Calu3 (cell line): ENCODE data around the gene NPY. TPM values are rescaled to one million over a fixed set of nuclear protein-coding genes. Genes with fewer than 3 reads are reported as not detected.

ENCODE experiments used
- Bru-seq: library from RNA; stranded (reverse); fragments of 400-500 nt; gene quantifications from one replicate; lab custom pipeline; 2021; lab: Mats Ljungman, UMichigan
- BruChase-seq, 2 experiments: library from RNA; stranded (reverse); fragments of 400-500 nt; gene quantifications; one replicate each; lab custom pipeline; 2021; lab: Mats Ljungman, UMichigan
- BruUV-seq: library from RNA; stranded (reverse); fragments of 400-500 nt; replicated peaks from 2 replicates; lab custom pipeline; 2021; lab: Mats Ljungman, UMichigan
- CTCF ChIA-PET: fragments of 300-600 bp; sonication (Branson Sonifier 250); formaldehyde crosslinking; loops from one replicate; lab custom pipeline; 2022; ENCODE audit warnings: antibody characterized with exemption; lab: Charles Lee
- DNase-seq: peaks from one replicate; pipeline ENCODE4 v3.0.0; 2022
- H3K27ac Mint-ChIP-seq: one replicate; pipeline ENCODE4 v1.8.0; 2022; ENCODE audit warnings: mixed read lengths; ENCODE audit not compliant: unreplicated experiment
- H3K27me3 Mint-ChIP-seq: one replicate; pipeline ENCODE4 v1.8.0; 2022; ENCODE audit warnings: mixed read lengths; ENCODE audit not compliant: unreplicated experiment
- H3K36me3 Mint-ChIP-seq: one replicate; pipeline ENCODE4 v1.8.0; 2022; ENCODE audit warnings: mild to moderate bottlenecking, moderate library complexity, mixed read lengths; ENCODE audit not compliant: insufficient read depth, unreplicated experiment
- H3K4me1 Mint-ChIP-seq: one replicate; pipeline ENCODE4 v1.8.0; 2022; ENCODE audit warnings: mild to moderate bottlenecking, low read depth, mixed read lengths; ENCODE audit not compliant: unreplicated experiment
- H3K4me3 Mint-ChIP-seq: one replicate; pipeline ENCODE4 v1.8.0; 2022; ENCODE audit warnings: mild to moderate bottlenecking, low read depth, moderate library complexity, mixed read lengths; ENCODE audit not compliant: unreplicated experiment
- H3K9me3 Mint-ChIP-seq: one replicate; pipeline ENCODE4 v1.8.0; 2022; ENCODE audit warnings: low read depth, mixed read lengths; ENCODE audit not compliant: unreplicated experiment
- CTCF ChIP-seq: fragments of 200-600 bp; IDR thresholded peaks from one replicate; pipeline ENCODE4 v1.8.0; 2022; ENCODE audit warnings: antibody characterized with exemption; ENCODE audit not compliant: unreplicated experiment
- intact Hi-C: fragments of 100-400 bp; cut with micrococcal nuclease; formaldehyde crosslinking; loops from one replicate; pipeline ENCODE4 v1.10.0; 2022; ENCODE audit not compliant: unreplicated experiment
- long read RNA-seq: library from polyadenylated mRNA; stranded (forward); transcript quantifications from one replicate; pipeline ENCODE4 v2.0.0, GENCODE V29; 2022
- total RNA-seq: library from RNA; stranded (reverse); gene quantifications from 2 replicates; pipeline ENCODE4 v1.2.3, GENCODE V29; 2022

Gene NPY
- total RNA-seq = not detected in 2 replicates
- not detected for Bru-seq, nascent RNA
- BruChase-seq, experiment 1, labeled RNA remaining after a 6-hour chase = not detected
- BruChase-seq, experiment 2, labeled RNA remaining after a 2-hour chase = percentile 9 among the genes with signal in this experiment
- long read RNA-seq = 0 reads

GRCh38 chr7:24283897-24284698, at the start of gene NPY:
NPY (plus strand) TSS chr7:24284190; CDS start chr7:24285241, 1,051 bp downstream.
- H3K9me3 Mint-ChIP-seq = no peaks in the 10 kb centered on the region
- CTCF ChIA-PET = interaction anchor here (0.7 kb wide), 1 partner anchor 19 kb away, joined by 3 read pairs; no protein-coding TSS in a partner anchor
- H3K4me3 Mint-ChIP-seq = peak within 1 kb of the TSS; percentile 57
- no peaks in the 10 kb centered on the region for H3K4me1 Mint-ChIP-seq
- H3K27me3 Mint-ChIP-seq = peaks cover 4% of the 10 kb centered on the region
- H3K27ac Mint-ChIP-seq = no peak within 1 kb of the TSS
- TF ChIP-seq CTCF = no peak
- no peak for DNase-seq
- H3K36me3 Mint-ChIP-seq = no peaks in the 10 kb centered on the region
- intact Hi-C loops = no loop called here
- no TSS peak for BruUV-seq

GRCh38 chr7:24239260-24239659, 44.7 kb upstream of the NPY start:
- no peak for TF ChIP-seq CTCF
- Mint-ChIP-seq H3K27me3 (no peaks in the 10 kb centered on the region), H3K4me1 (no peaks in the 10 kb centered on the region), H3K4me3 (no peak overlapping the region), H3K27ac (no peak overlapping the region), H3K9me3 (no peaks in the 10 kb centered on the region), H3K36me3 (no peaks in the 10 kb centered on the region)
- no peak for DNase-seq
- intact Hi-C loops = no loop called here
- CTCF ChIA-PET = no interaction called here
- no TSS peak for BruUV-seq

GRCh38 chr7:24241206-24241605, 42.8 kb upstream of the NPY start:
- no peak for DNase-seq
- TF ChIP-seq CTCF = no peak
- Mint-ChIP-seq H3K27me3 (no peaks in the 10 kb centered on the region), H3K4me3 (no peak overlapping the region), H3K4me1 (no peaks in the 10 kb centered on the region), H3K27ac (no peak overlapping the region), H3K9me3 (no peaks in the 10 kb centered on the region), H3K36me3 (no peaks in the 10 kb centered on the region)
- CTCF ChIA-PET = no interaction called here
- intact Hi-C loops = no loop called here
- BruUV-seq = no TSS peak

- H3K9me3 Mint-ChIP-seq = no peaks in the 10 kb centered on the region
- BruUV-seq = no TSS peak
- H3K27ac Mint-ChIP-seq = no peak overlapping the region
- no peaks in the 10 kb centered on the region for H3K27me3 Mint-ChIP-seq
- intact Hi-C loops = no loop called here
- no peak overlapping the region for H3K4me3 Mint-ChIP-seq
- TF ChIP-seq CTCF = no peak
- DNase-seq = no peak
- H3K36me3 Mint-ChIP-seq = no peaks in the 10 kb centered on the region
- CTCF ChIA-PET = interaction anchor here (0.5 kb wide), 1 partner anchor 479 kb away, joined by 3 read pairs; no protein-coding TSS in a partner anchor
- H3K4me1 Mint-ChIP-seq = no peaks in the 10 kb centered on the region
Observed at GRCh38 chr7:24244554-24244953, 39.4 kb upstream of the NPY start.
